ENCODE measurements around the gene RSPH1.

Gene RSPH1

DNA sequence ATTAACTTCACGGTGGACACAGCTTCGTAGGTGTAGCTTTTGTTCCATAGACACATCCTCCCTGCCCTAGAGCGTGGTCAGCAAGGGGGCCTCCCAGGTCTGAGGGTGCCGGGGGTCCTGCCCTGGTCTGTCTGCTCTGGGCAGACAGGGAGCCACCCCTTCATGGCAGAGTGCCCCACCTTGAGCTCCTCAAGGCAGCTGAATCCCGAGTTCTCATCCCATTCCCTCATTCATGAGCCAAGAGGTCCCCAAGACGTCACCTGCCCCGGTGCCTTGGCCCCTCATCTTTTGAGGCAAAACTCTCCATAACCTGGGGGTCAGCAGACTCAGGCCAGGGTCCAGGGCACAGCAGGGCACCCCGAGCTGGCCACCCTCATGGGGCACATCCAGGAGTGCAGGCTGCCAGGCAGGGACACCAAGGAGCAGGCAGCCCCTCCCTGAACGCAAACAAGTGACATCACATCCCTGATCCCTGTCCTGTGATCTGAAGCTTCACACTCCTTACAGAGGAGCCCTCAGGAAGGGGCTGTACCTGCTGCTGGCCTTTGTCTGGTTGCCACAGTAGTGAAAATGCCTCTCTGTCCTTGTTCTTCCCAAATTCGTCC is 69.0 kb downstream of the RSPH1 start:
- no peak for DNase-seq (ENCODE audit: low read depth)

DNA sequence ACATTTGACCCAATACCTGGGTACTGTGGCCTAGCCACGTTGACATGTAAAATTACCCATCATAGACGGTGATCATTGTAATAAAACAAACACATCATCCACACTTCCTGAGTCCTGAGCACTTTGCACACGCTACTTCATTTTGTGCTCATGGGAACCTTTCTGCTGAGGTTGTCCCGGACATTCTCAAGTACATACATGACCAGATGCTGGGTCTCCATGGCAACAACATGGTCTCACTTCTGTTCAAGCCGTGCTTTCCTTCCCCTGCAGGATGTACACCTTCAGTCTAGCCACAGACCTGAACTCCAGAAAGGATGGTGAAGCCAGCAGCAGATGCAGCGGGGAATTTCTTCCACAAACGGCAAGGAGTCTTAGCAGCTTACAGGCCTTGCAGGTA is 69.6 kb downstream of the RSPH1 start:
- no peak for DNase-seq (ENCODE audit: low read depth)

DNA sequence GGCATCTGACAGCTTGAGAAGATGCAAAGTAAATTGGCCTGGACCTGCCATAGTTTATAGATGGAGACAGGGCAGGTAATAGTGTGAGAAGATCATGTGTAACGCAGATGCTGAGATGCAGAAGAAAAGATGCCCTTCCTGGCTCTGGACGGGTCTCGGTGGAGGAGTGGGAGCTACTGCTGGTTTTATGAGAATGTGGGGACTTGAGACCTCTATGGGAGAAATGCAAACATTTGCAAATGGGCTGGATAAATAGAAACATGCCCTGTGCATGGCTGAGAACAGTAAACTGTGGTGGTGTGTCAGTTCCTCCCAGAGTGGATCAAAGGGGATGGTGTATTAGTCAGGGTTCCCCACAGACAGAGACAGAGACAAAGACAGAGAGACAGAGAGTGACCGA is 70.4 kb downstream of the RSPH1 start:
- DNase-seq (ENCODE audit: low read depth) = no peak

DNA sequence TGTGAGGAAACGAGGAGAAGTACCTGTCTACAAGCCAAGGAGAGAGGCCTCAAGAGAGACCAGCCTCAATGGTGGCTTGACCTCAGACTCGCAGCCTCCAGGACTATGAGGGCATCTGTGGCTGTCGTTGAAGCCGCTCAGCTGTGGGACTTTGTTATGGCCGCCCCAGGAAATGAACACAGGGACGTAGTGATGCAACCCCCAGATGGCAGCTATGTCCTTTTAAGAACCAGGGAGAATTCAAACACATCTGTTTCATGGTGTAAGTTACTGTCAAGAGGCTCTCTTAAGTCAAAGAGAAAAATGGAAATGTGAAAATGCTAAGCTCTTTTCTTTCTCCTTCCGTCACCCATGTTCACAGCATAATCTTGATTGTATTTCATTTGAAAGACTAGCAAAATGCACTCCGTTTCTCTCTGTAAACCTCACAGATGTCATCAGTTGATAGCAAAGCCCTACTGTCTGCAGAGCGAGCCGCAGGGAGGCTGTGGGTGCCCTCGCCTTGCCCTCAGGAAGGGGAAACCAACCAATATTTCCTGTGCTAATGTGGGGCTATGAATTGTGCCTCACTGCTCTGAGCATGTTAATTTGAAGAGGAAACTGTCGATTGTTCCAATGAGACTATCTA is 71.0 kb downstream of the RSPH1 start:
- no peak for DNase-seq (ENCODE audit: low read depth)

DNA sequence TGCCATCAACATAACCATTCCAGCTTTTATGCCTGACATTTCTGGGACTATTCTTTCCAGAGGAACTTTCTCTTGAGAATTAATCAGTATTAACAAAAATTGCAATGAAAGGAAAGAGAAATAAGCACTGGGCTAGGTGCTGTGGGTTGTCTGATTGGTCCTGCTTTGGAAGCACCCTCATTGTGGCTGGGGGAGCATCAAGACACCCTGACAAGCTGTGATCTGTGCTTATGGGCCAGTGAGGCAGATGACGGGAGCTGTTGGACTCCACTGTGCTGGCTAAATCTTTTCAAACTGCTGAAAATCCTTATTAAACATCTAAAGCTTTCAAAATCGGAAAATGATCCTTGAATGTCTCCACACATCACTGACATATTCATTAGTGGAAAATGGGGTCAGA is 72.3 kb downstream of the RSPH1 start:
- DNase-seq (ENCODE audit: low read depth) = no peak

DNA sequence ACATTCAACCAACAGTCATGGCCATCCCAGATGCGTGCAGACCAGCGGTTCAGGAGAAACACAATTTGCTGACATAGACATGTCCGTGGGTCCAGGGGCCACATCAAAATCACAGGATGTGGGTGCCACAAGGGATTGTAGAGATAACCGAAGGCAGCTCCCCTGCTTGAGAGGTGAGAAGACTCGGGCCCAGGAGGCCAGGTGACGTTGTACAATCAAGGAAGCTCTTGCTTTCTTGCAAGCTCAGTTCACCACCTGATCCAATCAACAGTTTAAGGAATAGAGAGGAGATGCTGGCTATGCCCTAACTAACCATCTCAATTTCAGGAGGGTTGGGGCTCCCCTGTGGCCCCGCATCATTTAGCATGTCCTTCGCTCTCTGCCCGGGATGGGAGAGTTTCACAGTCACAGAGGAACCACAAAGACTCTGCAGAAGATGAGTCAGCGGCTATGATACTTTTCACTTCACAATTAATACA is 72.8 kb downstream of the RSPH1 start:
- no peak for DNase-seq (ENCODE audit: low read depth)
